ENCODE data around the gene GABRQ. TPM values are rescaled to one million over a fixed set of nuclear protein-coding genes. Genes with fewer than 3 reads are reported as not detected.
"Not testable (repeated sequence)": the region's sequence is repeated elsewhere in the genome, so short reads cannot be mapped to it uniquely, and the experiment has no call there.

GABRQ gene
- total RNA-seq, 1 donor from 2014 or later: not detected

- H3K27me3 Mint-ChIP-seq (ENCODE audit: insufficient read depth); H3K9me3 Mint-ChIP-seq; H3K4me3 Mint-ChIP-seq; H3K36me3 Mint-ChIP-seq (ENCODE audit: low read depth); H3K27ac Mint-ChIP-seq; intact Hi-C loops (cut with micrococcal nuclease); H3K4me1 Mint-ChIP-seq (ENCODE audit: low read depth); DNase-seq (ENCODE audit: low spot score): not testable (repeated sequence)
Measured at GRCh38 chrX:152697952-152698931, 60.5 kb downstream of the GABRQ start, which contains the start of gene MAGEA3. Gene MAGEA3, plus strand, starts transcription at chrX:152698794. Its CDS starts 2,039 bp downstream, at chrX:152700833.

- H3K27me3 Mint-ChIP-seq (ENCODE audit: insufficient read depth); H3K4me1 Mint-ChIP-seq (ENCODE audit: low read depth); H3K9me3 Mint-ChIP-seq; DNase-seq (ENCODE audit: low spot score); H3K27ac Mint-ChIP-seq; H3K4me3 Mint-ChIP-seq; intact Hi-C loops (cut with micrococcal nuclease); H3K36me3 Mint-ChIP-seq (ENCODE audit: low read depth): not testable (repeated sequence)
Measured at GRCh38 chrX:152700390-152700789, 62.7 kb downstream of the GABRQ start.

- not testable (repeated sequence) for H3K4me3 Mint-ChIP-seq; H3K36me3 Mint-ChIP-seq (ENCODE audit: low read depth)
Measured at GRCh38 chrX:152706500-152706899, 68.8 kb downstream of the GABRQ start.

More at GRCh38 chrX:152706500-152706899, 68.8 kb downstream of the GABRQ start:
- H3K27ac Mint-ChIP-seq; intact Hi-C loops (cut with micrococcal nuclease); DNase-seq (ENCODE audit: low spot score); H3K9me3 Mint-ChIP-seq; H3K4me1 Mint-ChIP-seq (ENCODE audit: low read depth); H3K27me3 Mint-ChIP-seq (ENCODE audit: insufficient read depth): not testable (repeated sequence)

Other genes with a start within 250 kb of the GABRQ start
- gene GABRA3, start 186.6 kb upstream of the GABRQ start, total RNA-seq: not detected in 2 replicates
- gene MAGEA3, start 60.9 kb downstream of the GABRQ start, total RNA-seq: not detected in 2 replicates
- 0.31 TPM in 1 of 2 replicates, not detected in the other for gene CSAG2, start 71.4 kb downstream of the GABRQ start, total RNA-seq
- gene MAGEA2B, start 76.7 kb downstream of the GABRQ start, total RNA-seq: not detected in 2 replicates
- gene CSAG1, start 95.8 kb downstream of the GABRQ start, total RNA-seq: not detected in 2 replicates
- not detected in 2 replicates for gene MAGEA12, start 95.9 kb downstream of the GABRQ start, total RNA-seq
- gene MAGEA2, start 115.9 kb downstream of the GABRQ start, total RNA-seq: not detected in 2 replicates
- 0.73 and 0.78 TPM in 2 replicates for gene CSAG3, start 121.3 kb downstream of the GABRQ start, total RNA-seq
- not detected in 2 replicates for gene MAGEA6, start 131.8 kb downstream of the GABRQ start, total RNA-seq
- 9.0 and 9.8 TPM in 2 replicates for gene CETN2, start 192.9 kb downstream of the GABRQ start, total RNA-seq
- 24.0 and 24.9 TPM in 2 replicates for gene NSDHL, start 193.2 kb downstream of the GABRQ start, total RNA-seq